Nephron progenitor cell (in vitro differentiated cells): ENCODE measurements around the gene PPP1CB.
"Not testable (repeated sequence)": the region's sequence is repeated elsewhere in the genome, so short reads cannot be mapped to it uniquely, and the experiment has no call there.

ENCODE experiments used
- DNase-seq: peaks from one replicate; pipeline ENCODE4 v3.0.0; 2021
- H3K27ac Mint-ChIP-seq: 2 replicates; pipeline ENCODE4 v1.8.0; 2021; ENCODE audit warnings: mild to moderate bottlenecking, moderate library complexity, mixed read lengths
- H3K27me3 Mint-ChIP-seq: 2 replicates; pipeline ENCODE4 v1.8.0; 2021; ENCODE audit warnings: mild to moderate bottlenecking, low read depth, mixed read lengths; ENCODE audit not compliant: poor library complexity
- H3K36me3 Mint-ChIP-seq: 2 replicates; pipeline ENCODE4 v1.8.0; 2021; ENCODE audit warnings: low read depth, mixed read lengths
- H3K4me1 Mint-ChIP-seq: 2 replicates; pipeline ENCODE4 v1.8.0; 2021; ENCODE audit warnings: mixed read lengths
- H3K4me3 Mint-ChIP-seq: 2 replicates; pipeline ENCODE4 v1.8.0; 2021; ENCODE audit warnings: mild to moderate bottlenecking, moderate library complexity, mixed read lengths
- H3K9me3 Mint-ChIP-seq: 2 replicates; pipeline ENCODE4 v1.8.0; 2021; ENCODE audit warnings: mild to moderate bottlenecking, moderate library complexity, mixed read lengths
- CTCF ChIP-seq: fragments of 200-600 bp; sonication (generic); IDR thresholded peaks from 2 replicates; pipeline ENCODE4 v1.5.0; 2021; ENCODE audit warnings: antibody characterized with exemption

PPP1CB gene

GRCh38 chr2:28782423-28782822 is 30.8 kb downstream of the PPP1CB start:
- no peaks in the 10 kb centered on the region for H3K27me3 Mint-ChIP-seq
- no peak overlapping the region for H3K4me3 Mint-ChIP-seq
- DNase-seq = no peak
- peaks cover 5% of the 10 kb centered on the region for H3K4me1 Mint-ChIP-seq
- H3K9me3 Mint-ChIP-seq = no peaks in the 10 kb centered on the region
- peak overlapping the region; percentile 10 for H3K27ac Mint-ChIP-seq
- no peak for TF ChIP-seq CTCF
- peaks cover 69% of the 10 kb centered on the region for H3K36me3 Mint-ChIP-seq

DNA sequence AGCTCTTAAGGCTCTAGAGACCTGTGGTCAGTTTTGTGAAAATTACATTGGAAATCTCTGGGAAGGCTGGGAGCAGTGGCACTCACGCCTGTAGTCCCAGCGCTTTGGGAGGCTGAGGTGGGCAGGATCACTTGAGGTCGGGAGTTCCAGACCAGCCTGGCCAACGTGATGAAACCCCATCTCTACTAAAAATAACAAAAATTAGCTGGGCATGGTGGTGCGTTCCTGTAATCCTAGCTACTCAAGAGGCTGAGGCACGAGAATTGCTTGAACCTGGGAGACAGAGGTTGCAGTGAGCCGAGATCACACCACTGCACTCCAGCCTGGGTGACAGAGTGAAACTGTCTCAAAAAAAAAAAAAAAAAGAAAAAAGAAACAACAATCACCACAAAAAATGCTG is 32.9 kb downstream of the PPP1CB start:
- H3K9me3 Mint-ChIP-seq, H3K4me1 Mint-ChIP-seq, DNase-seq, H3K27me3 Mint-ChIP-seq, H3K4me3 Mint-ChIP-seq, H3K27ac Mint-ChIP-seq: not testable (repeated sequence)
- H3K36me3 Mint-ChIP-seq = peaks cover 78% of the 10 kb centered on the region

GRCh38 chr2:28796620-28797019 is 45.0 kb downstream of the PPP1CB start:
- DNase-seq = no peak
- H3K36me3 Mint-ChIP-seq = peaks cover 94% of the 10 kb centered on the region
- no peaks in the 10 kb centered on the region for H3K4me1 Mint-ChIP-seq
- no peak overlapping the region for H3K4me3 Mint-ChIP-seq
- no peak for TF ChIP-seq CTCF
- H3K9me3 Mint-ChIP-seq = peaks cover 50% of the 10 kb centered on the region
- H3K27ac Mint-ChIP-seq = peak overlapping the region; percentile 24
- H3K27me3 Mint-ChIP-seq = no peaks in the 10 kb centered on the region

DNA sequence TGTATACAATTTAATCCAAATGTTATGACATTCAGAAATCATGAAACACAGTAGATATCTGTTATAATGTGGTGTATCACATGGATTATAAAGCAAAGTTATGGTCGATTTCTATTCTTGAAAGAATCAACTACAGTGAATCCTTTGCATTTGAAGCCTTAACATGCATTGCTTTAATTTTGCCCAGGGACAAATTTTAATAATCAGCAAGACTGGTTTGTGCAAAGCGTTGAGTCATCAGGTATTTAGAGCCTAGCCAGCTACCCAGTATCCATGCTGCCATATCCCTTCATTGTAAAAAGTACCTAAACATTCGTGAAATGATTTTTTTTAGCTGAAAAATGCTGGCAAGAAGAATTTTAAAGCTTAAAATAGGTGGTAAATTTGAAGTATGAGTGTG is 50.1 kb downstream of the PPP1CB start:
- TF ChIP-seq CTCF = no peak
- Mint-ChIP-seq H3K36me3 (peaks cover 91% of the 10 kb centered on the region), H3K27me3 (no peaks in the 10 kb centered on the region), H3K27ac (no peak overlapping the region), H3K9me3 (peaks cover 9% of the 10 kb centered on the region), H3K4me3 (no peak overlapping the region), H3K4me1 (no peaks in the 10 kb centered on the region)
- DNase-seq = no peak

- no peaks in the 10 kb centered on the region for H3K9me3 Mint-ChIP-seq
- TF ChIP-seq CTCF = no peak
- peak overlapping the region; percentile 73 for H3K27ac Mint-ChIP-seq
- no peaks in the 10 kb centered on the region for H3K4me1 Mint-ChIP-seq
- H3K4me3 Mint-ChIP-seq = no peak overlapping the region
- DNase-seq = no peak
- peaks cover 87% of the 10 kb centered on the region for H3K36me3 Mint-ChIP-seq
- H3K27me3 Mint-ChIP-seq = no peaks in the 10 kb centered on the region
Observed at GRCh38 chr2:28802975-28803429, 51.4 kb downstream of the PPP1CB start.

GRCh38 chr2:28809927-28810326 is 58.3 kb downstream of the PPP1CB start:
- TF ChIP-seq CTCF = no peak
- Mint-ChIP-seq H3K4me1 (no peaks in the 10 kb centered on the region), H3K36me3 (peaks cover 42% of the 10 kb centered on the region), H3K4me3 (peak overlapping the region; percentile 72), H3K27ac (no peak overlapping the region), H3K9me3 (peaks cover 9% of the 10 kb centered on the region), H3K27me3 (peaks cover 39% of the 10 kb centered on the region)
- DNase-seq = no peak
